Measurements from ENCODE around the gene GRN.
"Not testable (repeated sequence)": the region's sequence is repeated elsewhere in the genome, so short reads cannot be mapped to it uniquely, and the experiment has no call there.

Gene GRN

GRCh38 chr17:44383363-44383762 lies 38.3 kb downstream of the GRN start:
- ATAC-seq (no peak), DNase-seq (no peak)

DNA sequence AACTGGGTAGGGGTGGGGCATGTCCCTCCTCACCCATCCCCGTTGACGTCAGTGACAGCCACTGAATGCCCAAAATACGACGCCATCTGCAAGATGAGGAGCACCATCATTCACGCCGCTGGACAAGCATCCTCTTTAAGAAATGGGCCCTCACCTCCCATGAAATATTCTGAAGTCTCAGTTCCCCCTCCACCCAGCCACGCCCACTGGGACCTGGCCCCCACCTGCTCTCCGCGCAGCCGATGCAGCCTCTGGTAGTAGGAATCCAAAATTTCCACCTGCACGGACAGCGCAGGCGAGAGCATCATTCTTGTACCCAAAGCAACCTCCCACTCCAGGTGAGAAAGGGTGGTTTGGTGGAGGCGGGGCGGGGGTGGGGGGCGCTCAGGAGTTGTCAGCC lies 38.8 kb downstream of the GRN start:
- ATAC-seq (no peak), DNase-seq (no peak)

DNA sequence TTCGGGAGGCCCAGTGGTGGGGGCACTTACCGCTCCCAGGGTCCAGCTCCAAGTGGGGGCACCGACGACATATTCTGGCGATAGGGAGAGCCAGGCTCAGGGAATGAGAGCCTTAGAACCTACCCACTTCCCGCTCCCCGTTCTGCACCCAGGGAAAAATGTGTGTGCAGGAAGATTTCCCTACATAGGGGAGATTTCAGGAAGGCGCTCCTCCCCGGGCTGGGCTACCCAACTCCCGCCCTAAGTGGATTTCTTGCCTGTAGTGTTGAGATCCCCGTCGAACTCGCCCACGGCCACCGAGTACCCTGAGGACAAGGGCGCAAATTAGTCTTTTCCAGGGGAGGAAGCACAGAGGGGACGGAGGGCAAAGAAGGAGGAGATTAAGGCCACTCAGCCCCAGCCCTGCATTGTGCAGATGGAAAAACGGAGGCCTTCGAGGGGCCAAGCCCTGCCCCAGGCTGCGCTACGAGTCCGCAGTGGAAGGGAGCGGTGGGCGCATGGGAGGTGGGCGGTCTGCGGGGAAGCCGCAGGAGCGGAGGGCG lies 39.2 kb downstream of the GRN start:
- no peak for ATAC-seq
- no peak for DNase-seq

- no peak for DNase-seq
- ATAC-seq: no peak
Measured at GRCh38 chr17:44384823-44385286, 39.8 kb downstream of the GRN start.

- ATAC-seq (peak; percentile 87), DNase-seq (peak; percentile 88)
Measured at GRCh38 chr17:44385287-44386181, 40.4 kb downstream of the GRN start.

DNA sequence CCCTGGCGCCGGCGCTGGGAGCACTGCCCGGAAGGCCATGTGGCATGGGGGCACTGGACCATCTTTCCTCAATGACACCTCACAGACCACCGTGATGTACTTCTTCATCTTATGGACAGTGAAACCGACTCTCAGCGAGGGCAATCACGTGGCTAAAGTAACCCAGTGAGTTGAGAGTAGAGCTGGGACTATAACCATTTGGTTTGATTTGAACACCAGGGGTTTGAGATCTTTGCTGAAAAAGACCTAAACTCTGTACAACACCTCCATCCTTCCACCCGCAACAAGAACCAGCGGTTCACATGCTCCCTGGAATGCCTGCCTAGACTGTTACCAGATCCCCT lies 41.1 kb downstream of the GRN start:
- no peak for ATAC-seq
- DNase-seq: no peak

DNA sequence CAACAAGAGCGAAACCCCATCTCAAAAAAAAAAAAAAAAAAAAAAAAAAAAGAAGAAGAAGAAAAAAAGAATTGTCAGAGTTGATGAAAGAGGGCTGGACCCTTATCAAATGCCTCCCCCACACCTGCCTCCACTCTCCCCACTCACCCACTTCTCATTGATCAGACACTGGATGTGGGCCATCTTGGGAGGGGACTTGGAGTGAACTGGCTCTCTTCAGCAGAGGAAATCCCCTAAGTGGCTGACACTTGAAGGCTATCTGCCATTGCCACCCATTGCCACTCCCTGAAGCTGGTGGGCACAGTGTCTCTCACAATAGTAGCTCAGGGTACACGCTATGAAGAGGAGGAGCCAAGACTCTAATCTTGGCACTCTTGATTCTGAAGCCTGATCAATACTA lies 42.7 kb downstream of the GRN start:
- DNase-seq: no peak
- ATAC-seq: no peak

DNA sequence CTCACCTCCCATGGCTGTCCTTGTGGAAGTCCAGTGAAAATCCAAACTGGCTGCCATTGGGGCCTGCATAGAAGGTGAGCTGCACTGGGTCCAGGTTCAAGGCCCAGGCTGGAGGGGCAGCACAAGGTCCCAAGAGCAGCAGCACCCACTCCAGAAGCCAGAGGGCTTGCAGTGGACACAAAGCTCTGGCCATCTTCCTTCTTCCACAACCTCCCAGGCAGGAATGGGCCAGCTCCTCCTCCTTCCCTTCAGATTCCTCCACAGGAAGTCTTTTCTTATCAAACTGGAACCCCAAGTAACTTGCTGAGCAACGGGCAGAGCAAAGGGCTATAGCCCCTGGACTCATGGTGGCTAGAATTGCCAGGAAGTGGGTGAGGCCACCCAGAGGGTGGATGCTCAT lies 44.2 kb downstream of the GRN start, which contains the start of gene ITGA2B:
ITGA2B (minus strand) TSS at position 369 of the 400 bp plus-strand sequence; CDS start at position 193, 176 bp downstream.
- ATAC-seq (no peak), DNase-seq (no peak)

GRCh38 chr17:44389723-44390202 lies 44.7 kb downstream of the GRN start:
- ATAC-seq (no peak), DNase-seq (no peak)

DNA sequence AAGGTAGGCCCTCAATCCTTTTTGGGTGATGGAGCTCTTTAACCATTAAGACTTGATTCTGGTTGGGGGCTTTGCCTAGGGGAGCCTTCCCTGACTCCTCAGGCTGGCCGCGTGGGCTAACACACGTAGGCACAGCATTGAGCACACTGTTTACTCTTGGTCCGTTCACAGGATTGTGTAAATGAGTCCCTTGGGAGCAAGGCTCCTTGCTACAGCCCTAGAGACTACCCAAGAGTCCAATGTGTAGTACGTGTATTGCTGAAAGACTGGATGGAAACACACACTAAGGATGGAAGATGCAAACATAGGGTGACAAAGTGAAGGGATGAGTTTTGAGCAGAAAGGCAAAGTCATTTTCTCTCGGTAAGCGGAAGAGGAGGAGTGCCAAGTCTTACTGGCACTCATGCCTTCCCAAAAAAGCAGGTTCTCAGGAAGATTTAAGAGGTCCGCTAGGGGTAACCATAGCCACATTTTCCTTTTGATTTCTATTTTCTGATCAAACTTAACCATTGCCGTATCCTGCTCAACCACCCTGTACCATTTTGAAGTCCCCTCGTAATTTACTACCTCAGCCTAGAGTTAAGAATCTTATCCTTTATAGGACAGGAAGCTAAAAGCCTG lies 45.3 kb downstream of the GRN start:
- DNase-seq (no peak), ATAC-seq (no peak)

GRCh38 chr17:44394112-44394511 lies 49.0 kb downstream of the GRN start:
- not testable (repeated sequence) for DNase-seq, ATAC-seq

DNA sequence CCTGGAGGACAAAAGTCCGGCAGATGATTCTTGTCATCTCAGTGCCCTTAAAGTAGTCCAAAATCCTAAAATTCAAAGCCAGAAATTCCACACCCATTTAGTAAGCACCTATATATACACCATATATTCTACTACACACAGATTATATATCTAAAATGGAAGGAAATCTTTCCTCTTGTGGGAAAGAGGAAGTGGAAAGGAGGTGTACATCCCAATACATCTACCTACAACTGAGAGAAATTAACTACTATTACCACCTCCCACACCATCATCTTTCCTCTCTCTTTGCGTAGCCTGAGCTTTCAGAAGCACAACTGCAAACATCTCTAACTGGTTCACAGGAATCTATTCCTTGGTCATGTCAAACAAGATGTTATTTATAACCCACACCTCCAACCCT lies 49.7 kb downstream of the GRN start:
- DNase-seq (no peak), ATAC-seq (no peak)

GRCh38 chr17:44396946-44397345 lies 51.8 kb downstream of the GRN start:
- no peak for ATAC-seq

GRCh38 chr17:44397479-44398440 lies 52.7 kb downstream of the GRN start:
- DNase-seq: no peak

More at GRCh38 chr17:44396946-44397345, 51.8 kb downstream of the GRN start:
- no peak for DNase-seq

GRCh38 chr17:44398692-44399691 lies 53.9 kb downstream of the GRN start:
- DNase-seq (no peak), ATAC-seq (no peak)

More at GRCh38 chr17:44397479-44398440, 52.7 kb downstream of the GRN start:
- peak; percentile 15 for ATAC-seq

- ATAC-seq: no peak
- no peak for DNase-seq
Measured at GRCh38 chr17:44400226-44400847, 55.2 kb downstream of the GRN start.
